HL-60 (cell line): ENCODE data around the gene DPH1.
"Not testable (repeated sequence)": the region's sequence is repeated elsewhere in the genome, so short reads cannot be mapped to it uniquely, and the experiment has no call there.

ENCODE experiments used
- DNase-seq, 2 experiments: peaks; one replicate each; pipeline ENCODE4 v3.0.0-alpha.2; 2010 to 2020; ENCODE audit warnings: low read depth in 1 of 2, low spot score in 1 of 2
- H3K27ac ChIP-seq: fragments of 250-450 bp; sonication (Bioruptor Pico); replicated peaks from 2 replicates; pipeline ENCODE4 v1.5.1; 2020; ENCODE audit warnings: mild to moderate bottlenecking, moderate library complexity
- H3K27me3 ChIP-seq: fragments of 250-450 bp; sonication (Bioruptor Pico); 2 replicates; pipeline ENCODE4 v1.5.1; 2021; ENCODE audit warnings: mild to moderate bottlenecking, moderate library complexity; ENCODE audit not compliant: insufficient read depth, poor library complexity, severe bottlenecking
- H3K4me3 ChIP-seq: replicated peaks from 2 replicates; pipeline ENCODE4 v1.5.1; 2011; ENCODE audit warnings: mild to moderate bottlenecking, control low read depth, low read length; ENCODE audit not compliant: insufficient read depth
- GABPA ChIP-seq: IDR thresholded peaks from 2 replicates; pipeline ENCODE4 v1.6.1; 2012; ENCODE audit warnings: low read depth
- POLR2AphosphoS5 ChIP-seq: IDR thresholded peaks from 2 replicates; pipeline ENCODE4 v1.6.1; 2012; ENCODE audit warnings: low read depth
- REST ChIP-seq: IDR thresholded peaks from 2 replicates; pipeline ENCODE4 v1.6.1; 2012; ENCODE audit warnings: low read depth; ENCODE audit not compliant: insufficient replicate concordance
- SPI1 ChIP-seq: IDR thresholded peaks from 2 replicates; pipeline ENCODE4 v1.6.1; 2012; ENCODE audit warnings: low read depth, mild to moderate bottlenecking, borderline replicate concordance
- TF ChIP-seq, protein P1 (sequence below): IDR thresholded peaks from one replicate; pipeline ENCODE4 v1.5.1; 2011; ENCODE audit warnings: low read length, control low read depth, inconsistent platforms; ENCODE audit not compliant: insufficient read depth

The DPH1 gene

DNA sequence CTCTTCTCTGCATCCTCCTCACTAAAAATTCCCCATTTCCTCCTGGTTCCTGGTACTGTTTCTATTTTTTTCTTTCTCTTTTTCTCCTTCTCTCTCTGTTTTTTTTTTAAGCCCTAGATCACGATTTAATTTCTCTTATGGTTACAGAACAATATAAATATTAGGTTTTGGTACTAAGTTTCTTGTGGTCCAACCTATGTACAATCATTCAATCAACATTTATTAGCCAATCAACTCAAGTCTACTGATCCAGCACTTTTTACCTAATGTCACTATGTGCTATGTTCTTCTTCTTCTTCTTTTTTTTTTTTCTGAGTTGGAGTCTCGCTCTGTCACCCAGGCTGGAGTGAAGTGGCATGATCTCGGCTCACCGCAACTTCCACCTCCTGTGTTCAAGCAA lies 17.5 kb upstream of the DPH1 start:
- TF ChIP-seq, protein P1, sequence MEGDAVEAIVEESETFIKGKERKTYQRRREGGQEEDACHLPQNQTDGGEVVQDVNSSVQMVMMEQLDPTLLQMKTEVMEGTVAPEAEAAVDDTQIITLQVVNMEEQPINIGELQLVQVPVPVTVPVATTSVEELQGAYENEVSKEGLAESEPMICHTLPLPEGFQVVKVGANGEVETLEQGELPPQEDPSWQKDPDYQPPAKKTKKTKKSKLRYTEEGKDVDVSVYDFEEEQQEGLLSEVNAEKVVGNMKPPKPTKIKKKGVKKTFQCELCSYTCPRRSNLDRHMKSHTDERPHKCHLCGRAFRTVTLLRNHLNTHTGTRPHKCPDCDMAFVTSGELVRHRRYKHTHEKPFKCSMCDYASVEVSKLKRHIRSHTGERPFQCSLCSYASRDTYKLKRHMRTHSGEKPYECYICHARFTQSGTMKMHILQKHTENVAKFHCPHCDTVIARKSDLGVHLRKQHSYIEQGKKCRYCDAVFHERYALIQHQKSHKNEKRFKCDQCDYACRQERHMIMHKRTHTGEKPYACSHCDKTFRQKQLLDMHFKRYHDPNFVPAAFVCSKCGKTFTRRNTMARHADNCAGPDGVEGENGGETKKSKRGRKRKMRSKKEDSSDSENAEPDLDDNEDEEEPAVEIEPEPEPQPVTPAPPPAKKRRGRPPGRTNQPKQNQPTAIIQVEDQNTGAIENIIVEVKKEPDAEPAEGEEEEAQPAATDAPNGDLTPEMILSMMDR: no peak
- TF ChIP-seq REST (no peak), SPI1 (no peak), GABPA (no peak), POLR2AphosphoS5 (no peak)
- no peak overlapping the region for H3K27ac ChIP-seq
- DNase-seq: peak in 1 of 2 experiments; percentile 12
- no peak overlapping the region for H3K4me3 ChIP-seq
- no peaks in the 10 kb centered on the region for H3K27me3 ChIP-seq

DNA sequence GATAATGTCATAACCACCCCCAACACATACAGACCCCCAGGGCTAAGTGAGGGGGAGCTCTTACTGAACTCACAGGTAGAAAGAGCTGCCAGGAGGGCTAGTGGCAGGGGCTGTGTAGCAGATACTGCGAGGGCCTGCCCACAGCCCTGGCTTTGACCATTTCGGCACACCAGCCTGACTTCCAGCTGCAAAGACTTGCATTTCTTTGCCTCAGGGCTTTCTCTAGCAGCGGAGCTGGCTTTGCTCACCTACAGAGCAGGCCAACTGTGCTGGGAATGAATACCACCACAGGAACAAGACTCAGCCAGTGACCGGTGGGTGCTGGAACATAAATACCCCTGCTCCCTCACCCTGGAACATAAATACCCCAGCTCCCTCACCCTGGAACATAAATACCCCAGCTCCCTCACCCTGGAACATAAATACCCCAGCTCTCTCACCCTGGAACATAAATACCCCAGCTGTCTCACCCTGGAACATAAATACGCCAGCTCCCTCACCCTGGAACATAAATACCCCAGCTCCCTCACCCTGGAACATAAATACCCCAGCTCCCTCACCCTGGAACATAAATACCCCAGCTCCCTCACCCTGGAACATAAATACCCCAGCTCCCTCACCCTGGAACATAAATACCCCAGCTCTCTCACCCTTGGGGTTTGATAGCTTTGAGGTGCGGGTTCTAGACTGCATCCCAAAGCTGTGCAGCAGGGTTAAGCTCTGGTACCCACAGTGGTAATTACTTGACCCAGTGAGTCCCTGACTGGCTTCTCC lies 16.5 kb upstream of the DPH1 start:
- DNase-seq, H3K27me3 ChIP-seq, H3K4me3 ChIP-seq, H3K27ac ChIP-seq: not testable (repeated sequence)

DNA sequence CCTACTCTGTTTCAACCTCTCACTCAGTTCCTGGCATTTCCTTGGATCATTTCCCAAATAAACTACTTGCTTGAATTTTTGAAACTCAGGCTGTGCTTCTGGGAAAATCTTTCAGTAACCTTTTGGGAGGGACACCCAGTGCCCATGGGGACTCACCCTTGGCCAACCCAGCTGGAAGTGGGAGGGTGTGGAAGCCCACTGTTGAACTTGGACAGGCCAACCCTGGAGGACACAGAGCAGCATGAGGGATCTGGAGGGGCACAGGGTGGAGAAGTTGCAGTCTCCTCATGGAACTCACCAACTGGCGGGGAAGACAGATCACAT lies 16.0 kb upstream of the DPH1 start:
- no peaks in the 10 kb centered on the region for H3K27me3 ChIP-seq
- TF ChIP-seq, protein P1: no peak
- TF ChIP-seq SPI1 (no peak), REST (no peak), GABPA (no peak), POLR2AphosphoS5 (no peak)
- no peak overlapping the region for H3K4me3 ChIP-seq
- H3K27ac ChIP-seq: no peak overlapping the region
- no peak for DNase-seq

- Histone ChIP-seq H3K4me3 (no peak overlapping the region), H3K27ac (no peak overlapping the region), H3K27me3 (no peaks in the 10 kb centered on the region)
- DNase-seq: no peak
- no peak for TF ChIP-seq GABPA
- TF ChIP-seq POLR2AphosphoS5: no peak
- TF ChIP-seq SPI1: no peak
- TF ChIP-seq, protein P1: no peak
- no peak for TF ChIP-seq REST
Observed at GRCh38 chr17:2015314-2015713, 14.6 kb upstream of the DPH1 start.
